DND-41 (cell line): ENCODE results near the gene MTMR4.

ENCODE experiments used
- EZH2 ChIP-seq: IDR thresholded peaks from 3 replicates; pipeline ENCODE4 v1.6.1; 2012; ENCODE audit warnings: borderline replicate concordance, low read depth, mild to moderate bottlenecking, moderate library complexity, low read length, inconsistent platforms; ENCODE audit not compliant: severe bottlenecking
- TF ChIP-seq, protein P1 (sequence below): IDR thresholded peaks from 2 replicates; pipeline ENCODE4 v1.5.1; 2012; ENCODE audit warnings: borderline replicate concordance, low read length, moderate library complexity, mild to moderate bottlenecking; ENCODE audit not compliant: poor library complexity, severe bottlenecking; ENCODE audit errors: extremely low read depth

DNA sequence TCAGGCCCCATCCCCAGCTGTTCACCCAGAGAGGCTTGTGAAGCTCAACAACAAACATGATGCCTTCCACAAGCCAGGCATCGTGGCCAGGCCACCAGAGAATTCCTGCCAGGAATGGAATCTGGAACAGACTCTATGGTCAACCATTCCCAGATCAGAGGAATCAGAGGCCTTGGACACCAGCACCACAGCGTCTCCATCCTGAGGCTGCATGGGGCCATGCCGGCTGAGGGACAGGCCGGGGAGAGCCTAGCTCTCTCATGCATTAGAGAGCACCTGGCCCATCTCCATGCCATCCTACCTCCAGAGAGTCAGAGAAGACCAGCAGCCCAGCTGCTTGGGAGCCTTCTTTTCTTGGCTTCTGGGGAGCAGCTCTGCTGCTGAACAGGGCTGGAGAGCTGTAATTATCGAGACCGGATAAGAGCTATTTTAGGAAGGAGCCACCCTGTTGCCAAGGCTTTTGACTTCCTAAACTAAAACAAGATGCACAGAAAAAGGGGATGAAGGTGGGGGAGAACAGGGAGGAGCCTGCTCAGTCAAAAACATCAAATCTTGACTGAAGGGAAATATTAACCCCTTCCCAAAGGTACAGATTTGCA lies 24.5 kb upstream of the MTMR4 start:
- TF ChIP-seq, protein P1, sequence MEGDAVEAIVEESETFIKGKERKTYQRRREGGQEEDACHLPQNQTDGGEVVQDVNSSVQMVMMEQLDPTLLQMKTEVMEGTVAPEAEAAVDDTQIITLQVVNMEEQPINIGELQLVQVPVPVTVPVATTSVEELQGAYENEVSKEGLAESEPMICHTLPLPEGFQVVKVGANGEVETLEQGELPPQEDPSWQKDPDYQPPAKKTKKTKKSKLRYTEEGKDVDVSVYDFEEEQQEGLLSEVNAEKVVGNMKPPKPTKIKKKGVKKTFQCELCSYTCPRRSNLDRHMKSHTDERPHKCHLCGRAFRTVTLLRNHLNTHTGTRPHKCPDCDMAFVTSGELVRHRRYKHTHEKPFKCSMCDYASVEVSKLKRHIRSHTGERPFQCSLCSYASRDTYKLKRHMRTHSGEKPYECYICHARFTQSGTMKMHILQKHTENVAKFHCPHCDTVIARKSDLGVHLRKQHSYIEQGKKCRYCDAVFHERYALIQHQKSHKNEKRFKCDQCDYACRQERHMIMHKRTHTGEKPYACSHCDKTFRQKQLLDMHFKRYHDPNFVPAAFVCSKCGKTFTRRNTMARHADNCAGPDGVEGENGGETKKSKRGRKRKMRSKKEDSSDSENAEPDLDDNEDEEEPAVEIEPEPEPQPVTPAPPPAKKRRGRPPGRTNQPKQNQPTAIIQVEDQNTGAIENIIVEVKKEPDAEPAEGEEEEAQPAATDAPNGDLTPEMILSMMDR = no peak
- TF ChIP-seq EZH2 = no peak
